H1 (cell line): ENCODE results near the gene FBXW8. TPM values are rescaled to one million over a fixed set of nuclear protein-coding genes. Genes with fewer than 3 reads are reported as not detected.

ENCODE experiments used
- EGR1 ChIP-seq: IDR thresholded peaks from 2 replicates; pipeline ENCODE4 v1.6.1; 2011; ENCODE audit warnings: low read depth, low read length, borderline replicate concordance
- KDM5A ChIP-seq: fragments of 200-600 bp; IDR thresholded peaks from 2 replicates; pipeline ENCODE4 v1.7.1; 2012; ENCODE audit warnings: mild to moderate bottlenecking, low read length, inconsistent platforms, mixed read lengths
- polyA plus RNA-seq, 7 experiments: library from polyadenylated mRNA; depleted of rRNA in 3 of 7; stranded (reverse) in 5 of 7; unstranded in 2 of 7; fragments of >200 nt in 5 of 7; fragments of 200-250 nt in 2 of 7; gene quantifications; 1 replicate in 5 of 7; 2 replicates in 1 of 7; 4 replicates in 1 of 7; pipeline versions ENCODE4 v1.2.1 to v1.2.3, GENCODE V29; 2011 to 2013; ENCODE audit warnings: missing spikeins in 2 of 7, mixed read lengths in 2 of 7
- total RNA-seq: library from RNA; stranded (reverse); fragmentation: NEBNext Ultra II Directional; extraction: Animal tissue kit (Norgen Biotek cat#: 25700); gene quantifications from 2 replicates; pipeline ENCODE4 v1.2.1, GENCODE V29; 2021

The FBXW8 gene
- total and polyA plus RNA-seq, 2 of the 8 experiments (the other 6 are each of a cell fraction or from before 2014, with no cell fraction given), result 15.8 to 16.0 TPM

DNA sequence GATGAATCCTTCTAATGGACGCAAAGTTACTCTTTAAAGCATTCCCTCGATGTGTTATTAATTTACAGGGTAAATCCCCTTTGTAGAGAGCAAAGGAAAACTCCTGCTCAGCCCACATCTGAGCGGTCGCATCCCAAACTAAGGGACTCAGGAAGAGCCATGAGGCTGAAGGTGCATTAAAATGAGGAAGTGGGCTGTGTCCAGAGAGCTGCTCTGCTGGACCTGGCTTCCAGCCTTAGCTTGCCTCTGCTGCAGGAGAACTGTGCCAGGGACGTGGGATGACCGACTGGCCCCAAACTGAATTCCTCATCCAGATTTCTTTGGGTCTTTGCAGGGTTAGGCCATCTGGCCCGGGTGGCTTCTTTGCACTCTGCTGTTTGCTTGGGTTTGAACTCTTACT lies 88.3 kb downstream of the FBXW8 start (continued):
- TF ChIP-seq EGR1 (no peak), KDM5A (no peak)
- TF ChIP-seq, all 59 proteins: peak for 0
